Fibroblast of lung (primary cell): Measurements from ENCODE around the gene GBF1.

Experiments
- CTCF ChIP-seq, 2 donors: IDR thresholded peaks in 1 of 2; conservative IDR thresholded peaks in 1 of 2; 1 replicate in 1 of 2; 2 replicates in 1 of 2; pipeline ENCODE4 v1.5.1; 2011 to 2012; ENCODE audit warnings: low read length in 2 of 2, control low read depth in 1 of 2, inconsistent platforms in 1 of 2, low read depth in 1 of 2, mild to moderate bottlenecking in 1 of 2
- EZH2 ChIP-seq: IDR thresholded peaks from 2 replicates; pipeline ENCODE4 v1.5.1; 2012; ENCODE audit warnings: low read length, control low read depth, mild to moderate bottlenecking; ENCODE audit errors: missing control alignments

GRCh38 chr10:102429468-102429867 lies 184.1 kb downstream of the GBF1 start:
- TF ChIP-seq CTCF (conservative IDR thresholded peaks at IDR 0.05 in 1 of 2, IDR thresholded peaks at IDR 0.05 in 1 of 2; ENCODE audit: low read depth in 1 of 2, low read length in 2 of 2) (no peak), EZH2 (no peak)
